SK-N-SH (cell line): ENCODE results near the gene PCED1B.

Experiments
- CTCF ChIP-seq: fragments of 200-600 bp; sonication (generic); IDR thresholded peaks from 2 replicates; pipeline ENCODE4 v1.6.1; 2017; ENCODE audit warnings: antibody characterized with exemption, mild to moderate bottlenecking, moderate library complexity
- EP300 ChIP-seq, 2 experiments: IDR thresholded peaks; 2 replicates each; pipeline versions ENCODE4 v1.4.0 to v1.6.1; 2012; ENCODE audit warnings: borderline replicate concordance in 1 of 2, low read depth in 1 of 2, low read length in 1 of 2
- EZH2phosphoT487 ChIP-seq: fragments of 200-600 bp; sonication (generic); IDR thresholded peaks from 2 replicates; pipeline ENCODE4 v1.6.1; 2017; ENCODE audit warnings: low read depth, mixed run types, mild to moderate bottlenecking, antibody characterized with exemption, moderate library complexity, borderline replicate concordance
- GABPA ChIP-seq: IDR thresholded peaks from 2 replicates; pipeline ENCODE4 v1.4.0; 2012; ENCODE audit warnings: low read depth, mild to moderate bottlenecking
- MXI1 ChIP-seq: IDR thresholded peaks from 2 replicates; pipeline ENCODE4 v1.6.1; 2012; ENCODE audit warnings: mild to moderate bottlenecking, low read depth, low read length, improper control_type of control experiment
- RCOR1 ChIP-seq: fragments of 150-350 bp; IDR thresholded peaks from 2 replicates; pipeline ENCODE4 v1.6.1; 2017; ENCODE audit warnings: antibody characterized with exemption, low read length
- REST ChIP-seq: IDR thresholded peaks from 2 replicates; pipeline ENCODE4 v1.6.1; 2012; ENCODE audit warnings: mild to moderate bottlenecking, low read depth, low read length, moderate library complexity
- RFX5 ChIP-seq: IDR thresholded peaks from 2 replicates; pipeline ENCODE4 v1.6.1; 2012; ENCODE audit warnings: mild to moderate bottlenecking, improper control_type of control experiment, low read length
- RXRA ChIP-seq: IDR thresholded peaks from 2 replicates; pipeline ENCODE4 v1.4.0; 2012; ENCODE audit warnings: low read depth, mild to moderate bottlenecking, borderline replicate concordance

GRCh38 chr12:47194501-47194900 lies 115.1 kb downstream of the PCED1B start:
- TF ChIP-seq RFX5 (no peak), CTCF (no peak), EZH2phosphoT487 (no peak), RXRA (no peak), RCOR1 (no peak), REST (no peak), GABPA (no peak), EP300 (IDR thresholded peaks at IDR 0.05; ENCODE audit: borderline replicate concordance in 1 of 2, low read depth in 1 of 2, low read length in 1 of 2) (no peak), MXI1 (no peak)
